Measurements from ENCODE around the gene BTBD9.

DNA sequence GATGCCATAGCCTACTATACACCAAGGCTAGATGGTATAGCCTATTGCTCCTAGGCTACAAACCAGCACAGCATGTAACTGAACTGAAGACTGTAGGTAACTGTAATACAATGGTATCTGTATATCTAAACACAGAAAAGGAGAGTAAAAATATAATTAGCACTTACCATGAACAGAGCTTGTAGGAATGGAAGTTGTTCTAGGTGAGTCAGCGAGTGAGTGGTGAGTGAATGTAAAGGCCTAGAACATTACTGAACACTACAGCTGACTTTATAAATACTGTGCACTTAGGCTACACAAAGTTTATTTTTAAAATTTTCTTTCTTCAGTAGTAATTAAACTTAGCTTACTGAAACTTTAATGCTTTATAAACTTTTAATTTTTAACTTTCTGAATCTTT lies 129.5 kb downstream of the BTBD9 start:
- TF ChIP-seq, protein P1, sequence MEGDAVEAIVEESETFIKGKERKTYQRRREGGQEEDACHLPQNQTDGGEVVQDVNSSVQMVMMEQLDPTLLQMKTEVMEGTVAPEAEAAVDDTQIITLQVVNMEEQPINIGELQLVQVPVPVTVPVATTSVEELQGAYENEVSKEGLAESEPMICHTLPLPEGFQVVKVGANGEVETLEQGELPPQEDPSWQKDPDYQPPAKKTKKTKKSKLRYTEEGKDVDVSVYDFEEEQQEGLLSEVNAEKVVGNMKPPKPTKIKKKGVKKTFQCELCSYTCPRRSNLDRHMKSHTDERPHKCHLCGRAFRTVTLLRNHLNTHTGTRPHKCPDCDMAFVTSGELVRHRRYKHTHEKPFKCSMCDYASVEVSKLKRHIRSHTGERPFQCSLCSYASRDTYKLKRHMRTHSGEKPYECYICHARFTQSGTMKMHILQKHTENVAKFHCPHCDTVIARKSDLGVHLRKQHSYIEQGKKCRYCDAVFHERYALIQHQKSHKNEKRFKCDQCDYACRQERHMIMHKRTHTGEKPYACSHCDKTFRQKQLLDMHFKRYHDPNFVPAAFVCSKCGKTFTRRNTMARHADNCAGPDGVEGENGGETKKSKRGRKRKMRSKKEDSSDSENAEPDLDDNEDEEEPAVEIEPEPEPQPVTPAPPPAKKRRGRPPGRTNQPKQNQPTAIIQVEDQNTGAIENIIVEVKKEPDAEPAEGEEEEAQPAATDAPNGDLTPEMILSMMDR (IDR thresholded peaks at IDR 0.05) = no peak
- TF ChIP-seq POLR2A (IDR thresholded peaks at IDR 0.05; ENCODE audit: low read length) (no peak), HDAC2 (IDR thresholded peaks at IDR 0.05) (no peak), CEBPB (IDR thresholded peaks at IDR 0.05) (no peak), JUNB (IDR thresholded peaks at IDR 0.05) (no peak)
- TF ChIP-seq, protein P2, sequence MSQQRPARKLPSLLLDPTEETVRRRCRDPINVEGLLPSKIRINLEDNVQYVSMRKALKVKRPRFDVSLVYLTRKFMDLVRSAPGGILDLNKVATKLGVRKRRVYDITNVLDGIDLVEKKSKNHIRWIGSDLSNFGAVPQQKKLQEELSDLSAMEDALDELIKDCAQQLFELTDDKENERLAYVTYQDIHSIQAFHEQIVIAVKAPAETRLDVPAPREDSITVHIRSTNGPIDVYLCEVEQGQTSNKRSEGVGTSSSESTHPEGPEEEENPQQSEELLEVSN (IDR thresholded peaks at IDR 0.05; ENCODE audit: borderline replicate concordance, low read depth) = no peak
- TF ChIP-seq, protein P3, sequence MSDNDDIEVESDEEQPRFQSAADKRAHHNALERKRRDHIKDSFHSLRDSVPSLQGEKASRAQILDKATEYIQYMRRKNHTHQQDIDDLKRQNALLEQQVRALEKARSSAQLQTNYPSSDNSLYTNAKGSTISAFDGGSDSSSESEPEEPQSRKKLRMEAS (IDR thresholded peaks at IDR 0.05) = no peak
- TF ChIP-seq, protein P4, sequence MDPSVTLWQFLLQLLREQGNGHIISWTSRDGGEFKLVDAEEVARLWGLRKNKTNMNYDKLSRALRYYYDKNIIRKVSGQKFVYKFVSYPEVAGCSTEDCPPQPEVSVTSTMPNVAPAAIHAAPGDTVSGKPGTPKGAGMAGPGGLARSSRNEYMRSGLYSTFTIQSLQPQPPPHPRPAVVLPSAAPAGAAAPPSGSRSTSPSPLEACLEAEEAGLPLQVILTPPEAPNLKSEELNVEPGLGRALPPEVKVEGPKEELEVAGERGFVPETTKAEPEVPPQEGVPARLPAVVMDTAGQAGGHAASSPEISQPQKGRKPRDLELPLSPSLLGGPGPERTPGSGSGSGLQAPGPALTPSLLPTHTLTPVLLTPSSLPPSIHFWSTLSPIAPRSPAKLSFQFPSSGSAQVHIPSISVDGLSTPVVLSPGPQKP (IDR thresholded peaks at IDR 0.05; ENCODE audit: low read depth, low read length) = no peak

Data from A549 (cell line).